Heart left ventricle (tissue), 16 donors: ENCODE data around the gene HSF4. TPM values are rescaled to one million over a fixed set of nuclear protein-coding genes. Genes with fewer than 3 reads are reported as not detected.

Source experiments
- ATAC-seq, 4 donors: fragments of 200-7000 bp; cut with Tn5 transposase; one replicate each; pipeline ENCODE4 v1.9.1; 2020 to 2022; ENCODE audit warnings: moderate library complexity in 4 of 4, mild to moderate bottlenecking in 3 of 4, moderate number of reproducible peaks in 1 of 4
- DNase-seq, 5 donors: peaks; one replicate each; pipeline ENCODE4 v3.0.0-alpha.2; 2020
- H3K27ac ChIP-seq, 12 donors: fragments of 200-600 bp; sonication (generic) in 4 of 12; one replicate each; pipeline versions ENCODE4 v1.5.0 to v1.8.0; 2016 to 2022; ENCODE audit warnings: mild to moderate bottlenecking in 2 of 12
- H3K27me3 ChIP-seq, 9 donors: fragments of 200-600 bp; sonication (generic) in 2 of 9; one replicate each; pipeline versions ENCODE4 v1.5.1 to v1.8.0; 2016 to 2022; ENCODE audit warnings: mild to moderate bottlenecking in 3 of 9
- H3K36me3 ChIP-seq, 9 donors: fragments of 200-600 bp; sonication (generic) in 2 of 9; one replicate each; pipeline versions ENCODE4 v1.5.0 to v1.8.0; 2018 to 2022; ENCODE audit warnings: mild to moderate bottlenecking in 2 of 9
- H3K4me1 ChIP-seq, 12 donors: fragments of 200-600 bp; sonication (generic) in 4 of 12; one replicate each; pipeline versions ENCODE4 v1.5.0 to v1.8.0; 2016 to 2022; ENCODE audit warnings: mild to moderate bottlenecking in 3 of 12
- H3K4me3 ChIP-seq, 12 donors: fragments of 200-600 bp; sonication (generic) in 4 of 12; one replicate each; pipeline versions ENCODE4 v1.5.0 to v1.8.0; 2017 to 2022; ENCODE audit warnings: mild to moderate bottlenecking in 9 of 12, moderate library complexity in 4 of 12
- H3K9me3 ChIP-seq, 12 donors: fragments of 200-600 bp; sonication (generic) in 4 of 12; one replicate each; pipeline versions ENCODE4 v1.5.0 to v1.8.0; 2016 to 2022; ENCODE audit warnings: mild to moderate bottlenecking in 1 of 12
- CTCF ChIP-seq, 12 donors: fragments of 200-600 bp; sonication (generic) in 4 of 12; IDR thresholded peaks; one replicate each; pipeline versions ENCODE4 v1.5.0 to v1.8.0; 2018 to 2022; ENCODE audit warnings: antibody characterized with exemption in 12 of 12, mild to moderate bottlenecking in 5 of 12
- POLR2A ChIP-seq, 2 donors: fragments of 450-650 bp; IDR thresholded peaks; one replicate each; pipeline ENCODE4 v1.6.1; 2017; ENCODE audit warnings: antibody characterized with exemption in 2 of 2, mild to moderate bottlenecking in 2 of 2, moderate library complexity in 2 of 2
- WGBS, 4 donors: extraction: QIAGEN DNeasy Blood & Tissue Kit in 2 of 4; methylation state at CpG; one replicate each; pipeline versions ENCODE4 v1.1.5 to v1.1.7; 2013 to 2018; 5-methylcytosine and 5-hydroxymethylcytosine counted together
- intact Hi-C, 10 donors: fragments of 100-400 bp; cut with DNase I; formaldehyde crosslinking; loops; one replicate each; pipeline versions ENCODE4 v1.11.1 to v1.14.2; 2022
- polyA plus RNA-seq, 2 donors: library from polyadenylated mRNA; stranded (reverse); fragments of 200-250 nt; gene quantifications; one replicate each; pipeline ENCODE4 v1.2.3, GENCODE V29; 2013
- total RNA-seq, 9 donors: library from RNA; depleted of rRNA in 2 of 9; stranded (reverse); fragments of >200 nt in 2 of 9; fragmentation: NEBNext Ultra II Directional in 3 of 9; extraction: Animal tissue kit (Norgen Biotek cat#: 25700) in 3 of 9; gene quantifications; one replicate each; pipeline versions ENCODE4 v1.1.0 to v1.2.4, GENCODE V29; 2016 to 2023
- donor health status: ischemic (EF 13 %, LVEDD 7.1; RV severe dilation, severe dysfunction).
- donor health status: healthy with polysubstance abuse.
- donor health status: DM: no; HTN: yes; CAD: no.
- donor health status: DM: no; HTN: no; CAD: no.
- donor health status: ischemic (EF 25% LVEDD 6.9; RV normal size, moderate dysfunction).
- donor health status: ischemic (EF 25% LVEDD 5.7; RV mildly dilated, moderate dysfunction).
- donor health status: healthy.
- donor health status: DM: yes; HTN: yes; CAD: no.
- donor health status: ischemic (EF 35%, LVEDD 5.7; RV mildly dilated, moderate dysfunction).
- donor health status: nonischemic (EF 11% LVEDD 7.7; RV severe dilation, severe dysfunction).
- donor health status: DM: yes; HTN: yes; CAD: no.
- donor health status: PGD.
- donor health status: ischemic (EF 29% LVEDD 5.4; RV normal size, mild dysfunction).
- donor health status: nonischemic (EF 23%, LVEDD 6.1; RV moderate dilation, normal function).

Gene HSF4
- total and polyA plus RNA-seq, 11 donors, result 5.9 to 62.5 (median 35.4) TPM

- ATAC-seq (no peak), DNase-seq (no peak)
- Histone ChIP-seq H3K27me3 (peaks cover 0 to 17% (median 0%) of the 10 kb centered on the region in 9 donors), H3K9me3 (no peaks in the 10 kb centered on the region), H3K27ac (no peak overlapping the region), H3K4me3 (no peak overlapping the region), H3K4me1 (peaks cover 0 to 16% (median 7%) of the 10 kb centered on the region in 12 donors), H3K36me3 (peaks cover 0 to 68% (median 58%) of the 10 kb centered on the region in 9 donors)
- intact Hi-C loops, result no loop called here
- TF ChIP-seq CTCF (IDR thresholded peaks at IDR 0.05) (no peak), POLR2A (IDR thresholded peaks at IDR 0.05) (no peak)
- WGBS, 4 donors, result 89 to 96% (median 94%) methylated on average over 4 of the region's 4 CpGs
Observed at GRCh38 chr16:67147437-67148140, 17.0 kb upstream of the HSF4 start.

GRCh38 chr16:67148221-67148620 is 16.3 kb upstream of the HSF4 start:
- no peak for DNase-seq
- Histone ChIP-seq H3K4me3 (no peak overlapping the region), H3K36me3 (peaks cover 0 to 61% (median 52%) of the 10 kb centered on the region in 9 donors), H3K9me3 (no peaks in the 10 kb centered on the region), H3K27ac (no peak overlapping the region), H3K4me1 (peaks cover 0 to 16% (median 7%) of the 10 kb centered on the region in 12 donors), H3K27me3 (peaks cover 0 to 17% (median 0%) of the 10 kb centered on the region in 9 donors)
- intact Hi-C loops, result no loop called here
- ATAC-seq, result no peak
- 82 to 96% (median 93%) methylated on average over 2 of the region's 2 CpGs for WGBS, 4 donors
- TF ChIP-seq CTCF (IDR thresholded peaks at IDR 0.05), result no peak
- no peak for TF ChIP-seq POLR2A (IDR thresholded peaks at IDR 0.05)

GRCh38 chr16:67148656-67149275 is 15.8 kb upstream of the HSF4 start:
- peaks cover 0 to 56% (median 46%) of the 10 kb centered on the region in 9 donors for H3K36me3 ChIP-seq
- intact Hi-C loops, result no loop called here
- H3K4me3 ChIP-seq, result no peak overlapping the region
- WGBS, 4 donors, result 89 to 98% (median 94%) methylated on average over 4 to 11 of the region's 11 CpGs
- no peak for DNase-seq
- H3K4me1 ChIP-seq, result peaks cover 0 to 16% (median 7%) of the 10 kb centered on the region in 12 donors
- ATAC-seq, result no peak
- H3K27ac ChIP-seq, result no peak overlapping the region
- H3K27me3 ChIP-seq, result peaks cover 0 to 17% (median 0%) of the 10 kb centered on the region in 9 donors
- no peak for TF ChIP-seq POLR2A (IDR thresholded peaks at IDR 0.05)
- no peak for TF ChIP-seq CTCF (IDR thresholded peaks at IDR 0.05)
- H3K9me3 ChIP-seq, result no peaks in the 10 kb centered on the region
